Middle frontal gyrus (tissue), 1 donor: ENCODE data around the gene SLAMF8.

Source experiments
- DNase-seq: peaks from one replicate; pipeline ENCODE4 v3.0.0-alpha.2; 2015; ENCODE audit warnings: low spot score; ENCODE audit errors: extremely low spot score

SLAMF8 gene

DNA sequence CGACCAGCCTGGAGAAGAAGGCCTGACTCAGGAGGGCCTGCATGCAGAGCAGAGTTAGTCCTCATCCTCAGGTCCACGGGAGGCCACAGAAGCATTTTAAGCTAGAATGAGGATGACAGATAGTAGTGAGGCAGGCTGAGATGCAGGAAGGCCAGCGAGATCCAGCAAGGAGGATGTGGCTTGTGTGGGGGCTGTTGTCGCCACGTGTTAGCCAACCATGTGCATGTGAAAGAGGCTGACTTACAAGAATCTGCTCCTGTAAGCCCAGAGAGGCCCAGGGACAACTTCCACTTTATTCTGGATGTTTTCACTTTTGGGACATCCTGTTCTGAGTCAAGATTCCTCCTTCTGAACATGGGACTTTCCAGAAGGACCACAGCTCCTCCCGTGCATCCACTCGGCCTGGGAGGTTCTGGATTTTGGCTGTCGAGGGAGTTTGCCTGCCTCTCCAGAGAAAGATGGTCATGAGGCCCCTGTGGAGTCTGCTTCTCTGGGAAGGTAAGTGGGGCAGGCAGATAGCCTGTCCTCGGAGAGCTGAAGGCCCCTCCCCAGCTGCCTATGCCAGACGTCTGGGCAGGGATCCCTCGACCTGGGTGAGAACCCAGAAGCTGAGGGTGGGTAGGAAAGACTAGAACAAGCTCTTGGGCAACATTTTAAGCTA is at the start of gene SLAMF8:
TSS of gene SLAMF8 (plus strand) at position 433 of the 661 bp plus-strand sequence. CDS start at position 459, 26 bp downstream.
- no peak for DNase-seq

DNA sequence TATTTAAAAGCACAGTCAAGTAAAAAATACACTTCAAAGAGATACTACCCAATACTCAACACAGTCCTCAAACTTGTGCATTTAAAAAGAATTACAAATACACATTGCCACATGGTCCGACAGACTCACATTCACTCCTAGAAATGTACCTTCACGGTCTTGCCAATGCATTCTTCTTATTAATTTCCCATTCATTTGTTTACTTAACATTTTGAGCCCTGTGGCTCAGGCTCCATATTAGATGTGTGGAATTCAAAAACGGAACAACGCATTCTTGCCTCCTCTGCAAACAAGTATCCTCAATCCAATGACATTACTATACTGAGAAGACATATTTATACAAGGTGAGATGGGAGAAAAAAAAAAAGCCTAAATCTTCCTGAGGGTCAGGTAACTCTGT is 48.4 kb upstream of the SLAMF8 start:
- no peak for DNase-seq

DNA sequence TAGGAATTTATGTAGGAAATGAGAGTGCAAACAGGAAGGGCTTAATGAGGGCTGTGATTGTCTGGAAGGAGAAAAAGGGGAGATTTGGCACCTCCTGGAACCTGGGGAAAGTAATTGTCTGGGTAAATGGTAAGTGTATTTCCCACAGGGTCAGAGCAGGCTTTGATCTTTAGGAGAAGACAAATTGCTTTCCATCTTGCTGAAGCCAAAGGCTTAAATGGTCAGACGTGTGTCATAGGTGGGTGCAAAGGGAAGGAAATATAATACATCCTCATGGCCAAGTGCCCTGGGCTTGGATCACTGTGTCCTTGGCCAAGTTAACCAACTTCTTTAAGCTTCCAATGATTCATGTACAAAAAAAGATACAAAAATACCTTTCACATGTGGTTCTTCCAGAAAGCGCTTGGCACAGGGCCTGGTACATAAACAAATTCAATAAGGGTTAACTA is 47.2 kb upstream of the SLAMF8 start:
- no peak for DNase-seq

DNA sequence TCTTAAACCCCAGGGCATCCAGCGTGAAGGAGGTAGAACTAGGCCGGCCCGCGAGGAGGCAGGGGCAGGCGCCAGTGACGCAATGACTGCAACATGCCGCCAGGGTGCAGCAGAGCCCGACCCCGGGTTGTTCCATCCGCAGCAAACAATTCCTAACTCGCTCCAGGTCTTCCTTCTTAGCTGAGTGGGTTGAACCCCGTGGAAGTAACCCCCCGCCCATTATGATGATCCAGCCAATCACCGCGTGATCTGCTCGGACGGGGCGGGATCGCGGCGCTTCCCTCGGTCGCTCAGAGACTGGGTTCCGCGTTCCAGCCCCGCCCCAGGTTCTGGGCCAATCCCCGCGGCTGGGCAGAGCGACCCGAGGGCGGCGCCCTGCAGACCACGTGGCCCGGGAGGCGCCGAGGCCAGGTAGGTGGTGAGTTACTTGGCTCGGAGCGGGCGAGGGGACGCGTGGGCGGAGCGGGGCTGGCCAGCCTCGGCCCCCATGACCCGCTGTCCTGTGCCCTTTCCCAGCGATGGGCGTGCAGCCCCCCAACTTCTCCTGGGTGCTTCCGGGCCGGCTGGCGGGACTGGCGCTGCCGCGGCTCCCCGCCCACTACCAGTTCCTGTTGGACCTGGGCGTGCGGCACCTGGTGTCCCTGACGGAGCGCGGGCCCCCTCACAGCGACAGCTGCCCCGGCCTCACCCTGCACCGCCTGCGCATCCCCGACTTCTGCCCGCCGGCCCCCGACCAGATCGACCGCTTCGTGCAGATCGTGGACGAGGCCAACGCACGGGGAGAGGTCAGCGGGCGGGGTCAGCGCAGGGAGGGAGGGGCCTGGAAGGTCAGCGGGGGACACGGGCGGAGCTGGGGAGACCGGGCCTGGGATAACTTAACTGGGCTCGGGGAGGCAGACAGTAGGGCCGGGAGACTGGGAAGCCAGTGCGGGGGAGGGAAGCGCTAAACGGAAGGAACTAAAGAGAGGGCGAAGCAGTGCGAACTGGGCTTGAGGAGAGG is 45.8 kb upstream of the SLAMF8 start, which contains the start of gene DUSP23:
TSS of gene DUSP23 (plus strand) at position 380 of the 1,000 bp plus-strand sequence. CDS start at position 519, 139 bp downstream.
- peak; percentile 90 for DNase-seq

DNA sequence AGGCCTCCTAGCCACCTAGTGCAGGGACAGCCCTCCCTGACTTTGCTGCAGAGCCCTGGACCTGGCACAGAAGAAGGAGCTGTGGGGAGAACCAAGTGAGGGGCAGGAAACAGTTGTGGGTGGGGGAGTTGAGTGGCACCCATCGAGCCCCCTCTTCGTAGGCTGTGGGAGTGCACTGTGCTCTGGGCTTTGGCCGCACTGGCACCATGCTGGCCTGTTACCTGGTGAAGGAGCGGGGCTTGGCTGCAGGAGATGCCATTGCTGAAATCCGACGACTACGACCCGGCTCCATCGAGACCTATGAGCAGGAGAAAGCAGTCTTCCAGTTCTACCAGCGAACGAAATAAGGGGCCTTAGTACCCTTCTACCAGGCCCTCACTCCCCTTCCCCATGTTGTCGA is 44.7 kb upstream of the SLAMF8 start:
- no peak for DNase-seq

DNA sequence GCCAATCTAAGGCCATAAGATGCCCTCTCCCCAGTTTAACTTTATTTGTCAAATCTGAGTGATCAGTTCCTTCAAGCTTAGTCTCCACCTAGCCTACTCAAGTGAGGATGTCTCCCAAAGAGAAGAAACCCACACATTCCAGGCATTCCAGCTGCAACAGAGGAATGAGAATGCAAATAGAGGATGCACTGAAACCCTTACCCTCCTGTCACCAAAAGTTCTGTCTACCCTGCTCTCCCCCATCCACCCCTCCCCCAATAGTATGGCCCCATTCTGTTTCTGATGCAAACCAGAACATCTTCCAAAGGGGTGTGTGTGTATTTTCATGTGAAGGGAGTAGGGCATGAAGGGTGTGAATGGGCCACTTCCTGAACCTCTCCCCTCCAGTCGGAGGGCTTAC is 42.9 kb upstream of the SLAMF8 start:
- no peak for DNase-seq

DNA sequence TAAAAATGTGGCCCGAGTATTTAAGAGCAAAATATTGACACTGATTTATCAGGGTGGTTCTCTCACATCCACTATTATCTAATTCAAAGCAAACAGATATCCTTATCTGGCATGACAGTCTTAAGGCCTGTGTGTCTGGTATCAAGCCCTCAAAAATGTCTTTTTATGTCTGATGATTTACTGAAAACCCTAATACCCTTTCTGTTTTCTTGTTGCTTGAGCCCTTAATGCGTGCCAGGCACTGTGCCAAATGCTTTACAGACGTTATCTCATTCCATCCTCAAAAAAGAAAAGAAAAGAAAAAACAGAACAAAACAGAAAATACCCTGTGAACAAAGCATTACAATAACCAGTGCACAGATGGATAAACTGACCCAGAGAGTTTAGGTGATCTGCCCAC is 40.2 kb upstream of the SLAMF8 start:
- no peak for DNase-seq

DNA sequence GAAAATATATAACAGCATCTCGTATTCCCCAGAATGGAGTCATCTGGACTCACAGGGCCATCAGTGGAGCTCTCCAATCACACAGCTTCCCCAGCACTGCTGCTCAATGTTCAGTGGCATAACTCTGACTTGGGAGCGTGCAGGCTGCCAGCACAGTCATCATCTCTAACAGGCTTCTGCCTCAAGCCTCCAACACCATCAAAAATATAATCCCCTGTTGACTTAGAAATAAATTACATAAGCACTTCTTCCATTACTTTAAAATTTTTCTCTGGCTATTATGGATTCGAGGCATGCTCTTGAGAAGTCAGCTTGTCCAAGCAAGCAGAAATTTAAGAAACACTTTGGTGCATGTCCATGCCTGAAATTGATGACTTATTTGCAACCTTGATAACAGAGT is 39.7 kb upstream of the SLAMF8 start:
- no peak for DNase-seq

DNA sequence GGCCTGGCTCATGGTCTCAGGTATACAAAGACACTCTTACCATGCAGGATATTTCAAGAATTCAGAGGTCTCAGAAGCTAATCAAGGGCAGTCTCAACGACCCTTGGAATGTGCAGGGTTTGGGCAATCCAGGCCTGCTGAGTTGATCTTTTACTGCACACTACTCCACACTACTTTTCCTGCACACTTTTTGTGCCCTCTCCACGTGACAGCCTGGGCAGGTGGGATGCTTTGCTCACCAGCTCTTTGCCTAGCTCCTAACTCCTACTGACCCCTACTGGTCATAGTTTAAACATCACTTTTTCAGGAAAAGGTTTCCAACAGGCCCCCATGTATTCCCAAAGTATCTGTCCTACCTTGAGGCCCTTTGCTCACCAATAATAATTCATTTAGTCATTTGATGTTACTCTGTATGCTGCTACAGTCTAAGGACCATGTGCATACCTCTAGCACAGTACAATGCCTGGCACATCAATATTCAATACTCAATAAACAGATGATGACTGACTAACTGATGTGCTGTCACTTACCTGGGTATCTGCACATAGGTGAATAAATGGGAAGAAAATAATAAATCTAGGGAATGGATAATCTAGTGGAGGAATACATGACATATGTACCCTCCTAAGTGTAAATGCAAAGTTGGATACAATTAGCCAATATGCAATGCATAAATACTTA is 36.3 kb upstream of the SLAMF8 start:
- DNase-seq, result no peak

DNA sequence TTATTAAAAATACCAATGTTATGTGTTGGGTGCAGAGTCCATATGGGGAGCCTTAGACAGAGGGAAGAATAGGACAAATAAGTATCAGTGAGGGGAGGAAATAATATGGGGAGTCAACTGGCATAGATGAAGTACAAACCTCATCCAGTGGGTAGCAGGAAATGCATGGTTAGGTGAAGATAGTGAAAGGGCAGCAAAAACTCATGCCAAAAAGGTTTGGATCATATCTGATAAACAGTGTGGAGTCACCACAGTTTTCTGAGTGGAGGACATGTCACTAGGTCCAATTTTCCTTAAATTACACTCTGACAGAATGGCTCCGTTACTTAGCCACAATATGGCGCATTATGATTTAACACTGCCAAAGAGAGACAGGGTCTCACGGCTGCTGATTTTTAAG is 35.6 kb upstream of the SLAMF8 start:
- DNase-seq, result no peak

DNA sequence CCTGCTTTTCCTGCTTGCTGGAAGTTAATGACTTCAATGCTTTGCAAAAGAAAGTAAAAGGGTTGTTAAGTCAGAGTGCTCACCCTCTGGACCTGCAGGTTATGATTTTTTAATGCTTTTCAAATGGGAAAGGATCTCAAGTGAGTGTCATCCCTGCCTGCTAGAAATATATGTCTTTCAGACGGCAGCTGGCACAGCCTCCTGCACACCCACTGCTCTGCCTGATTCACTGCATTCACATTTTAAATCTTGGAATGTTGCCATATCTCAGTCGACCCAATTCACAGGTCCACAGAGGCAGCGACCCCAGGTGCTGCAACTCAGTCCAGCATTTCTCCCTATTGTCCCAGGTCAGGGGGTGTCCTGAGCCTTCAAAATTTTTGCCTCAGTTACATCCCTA is 35.2 kb upstream of the SLAMF8 start:
- DNase-seq, result no peak

DNA sequence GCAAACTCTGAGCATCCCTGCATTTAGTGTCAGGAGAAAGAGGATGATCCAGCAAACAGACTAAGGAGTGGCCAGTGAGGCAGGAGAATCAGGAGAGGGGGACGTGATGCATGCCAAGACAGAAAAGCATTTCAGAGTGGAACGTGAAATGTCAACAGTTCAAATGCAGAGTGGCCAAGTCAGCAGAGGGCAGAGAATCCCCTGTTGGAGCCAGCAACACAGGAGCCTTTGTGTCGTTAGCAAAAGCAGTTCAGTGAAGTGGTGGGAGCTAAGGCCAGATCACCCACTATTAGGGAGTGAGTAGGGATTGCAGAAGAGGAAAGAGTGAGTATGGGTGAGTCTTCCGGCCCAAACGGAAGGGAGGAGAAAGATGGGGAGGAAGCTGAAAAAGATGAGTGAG is 31.1 kb upstream of the SLAMF8 start:
- DNase-seq, result no peak

DNA sequence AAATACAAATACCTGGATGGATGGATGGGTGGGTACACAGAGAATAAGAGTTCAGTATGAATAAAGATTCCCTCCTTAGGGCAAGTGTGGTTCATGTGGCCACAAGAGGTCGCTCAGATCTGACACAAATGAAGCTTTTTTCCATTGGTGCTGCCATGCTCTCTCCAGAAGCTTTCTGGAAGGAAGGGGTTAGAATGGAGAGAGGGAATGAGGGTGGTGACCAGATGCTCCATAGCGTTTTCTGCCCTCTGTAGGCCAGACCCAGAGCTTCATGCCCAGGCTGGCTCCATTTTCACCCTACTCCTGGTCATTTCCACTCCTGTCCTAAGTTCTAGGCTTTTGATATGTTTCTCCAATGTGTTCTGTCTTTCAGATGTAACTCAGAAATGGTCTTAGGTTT is 27.8 kb upstream of the SLAMF8 start:
- DNase-seq, result no peak

DNA sequence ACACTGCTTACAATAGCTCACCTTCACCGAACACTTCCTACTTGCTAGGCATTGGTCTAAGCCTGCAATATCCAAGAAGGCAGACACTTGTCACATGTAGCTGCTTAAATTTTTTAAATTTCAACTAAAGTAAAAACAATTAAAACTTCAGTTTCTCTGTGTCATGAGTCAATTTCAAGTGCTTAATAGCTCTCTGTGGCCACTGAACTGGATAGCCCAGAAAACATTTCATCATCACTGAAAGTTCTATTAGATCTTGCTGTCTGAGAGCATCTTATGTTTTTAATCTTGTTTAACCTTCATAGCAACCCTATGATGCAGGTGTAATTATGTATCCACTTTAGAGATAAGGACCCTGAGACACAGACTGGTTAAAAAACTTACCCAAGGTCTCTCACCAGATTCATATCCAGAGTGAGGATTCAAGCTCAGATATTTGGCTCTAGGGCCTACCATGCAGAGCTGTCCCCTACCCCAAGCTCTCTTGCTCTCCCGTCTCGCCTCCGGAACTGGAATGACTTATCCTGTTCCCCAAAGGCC is 27.2 kb upstream of the SLAMF8 start:
- DNase-seq, result no peak

DNA sequence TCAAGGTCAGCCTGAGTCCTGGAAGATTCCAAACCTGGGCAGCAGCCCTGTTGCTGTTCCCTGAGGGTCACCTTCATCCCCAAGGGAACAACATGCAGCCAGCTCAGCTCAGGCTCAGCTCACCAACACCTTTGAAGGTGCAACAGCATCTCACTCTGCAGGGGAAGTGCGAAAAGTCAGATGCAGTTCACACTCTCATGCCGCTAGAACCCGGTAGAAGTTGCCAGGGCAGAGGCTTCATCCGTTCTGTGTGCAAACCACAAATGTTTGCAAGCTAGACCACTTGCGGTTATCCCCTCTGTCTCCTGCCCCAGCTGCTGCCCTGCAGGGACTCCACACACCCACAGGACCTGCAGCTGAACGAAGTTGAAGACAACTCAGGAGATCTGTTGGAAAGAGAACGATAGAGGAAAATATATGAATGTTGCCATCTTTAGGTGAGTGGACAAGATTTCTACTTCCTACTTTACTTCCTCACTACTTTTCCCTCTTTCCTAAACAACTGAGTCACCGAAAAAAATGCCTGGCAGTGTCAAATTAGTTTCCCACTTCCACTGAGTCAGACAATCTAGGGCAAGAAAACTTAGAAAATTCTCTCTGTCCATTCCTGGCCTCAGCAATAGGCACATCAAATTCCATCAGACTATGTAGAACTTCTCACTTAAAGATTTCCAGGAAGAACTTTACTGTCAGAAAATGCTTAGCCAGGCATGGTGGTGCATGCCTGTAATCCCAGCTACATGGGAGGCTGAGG is 26.3 kb upstream of the SLAMF8 start:
- no peak for DNase-seq

DNA sequence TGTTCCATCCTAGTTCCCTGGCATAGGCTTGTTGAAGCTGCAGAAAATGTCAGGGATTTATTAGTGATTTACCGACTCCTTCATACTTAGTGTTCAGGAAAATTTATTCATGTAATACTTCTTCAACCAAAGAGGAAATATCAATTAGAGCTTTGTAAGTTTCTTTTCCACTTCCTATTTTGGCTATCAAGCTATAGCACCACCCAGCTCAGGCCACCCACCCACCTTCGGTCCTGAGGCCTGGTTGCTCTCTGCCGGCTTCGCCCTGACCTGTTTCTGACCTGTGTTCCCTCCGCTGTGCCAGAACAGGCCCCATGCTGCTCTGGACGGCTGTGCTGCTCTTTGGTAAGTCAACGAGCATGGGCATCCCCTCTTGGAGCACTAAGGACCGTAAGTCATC is 24.6 kb upstream of the SLAMF8 start, which contains the start of gene FCRL6:
TSS of gene FCRL6 (plus strand) at position 250 of the 400 bp plus-strand sequence. CDS start at position 315, 65 bp downstream.
- DNase-seq, result no peak

DNA sequence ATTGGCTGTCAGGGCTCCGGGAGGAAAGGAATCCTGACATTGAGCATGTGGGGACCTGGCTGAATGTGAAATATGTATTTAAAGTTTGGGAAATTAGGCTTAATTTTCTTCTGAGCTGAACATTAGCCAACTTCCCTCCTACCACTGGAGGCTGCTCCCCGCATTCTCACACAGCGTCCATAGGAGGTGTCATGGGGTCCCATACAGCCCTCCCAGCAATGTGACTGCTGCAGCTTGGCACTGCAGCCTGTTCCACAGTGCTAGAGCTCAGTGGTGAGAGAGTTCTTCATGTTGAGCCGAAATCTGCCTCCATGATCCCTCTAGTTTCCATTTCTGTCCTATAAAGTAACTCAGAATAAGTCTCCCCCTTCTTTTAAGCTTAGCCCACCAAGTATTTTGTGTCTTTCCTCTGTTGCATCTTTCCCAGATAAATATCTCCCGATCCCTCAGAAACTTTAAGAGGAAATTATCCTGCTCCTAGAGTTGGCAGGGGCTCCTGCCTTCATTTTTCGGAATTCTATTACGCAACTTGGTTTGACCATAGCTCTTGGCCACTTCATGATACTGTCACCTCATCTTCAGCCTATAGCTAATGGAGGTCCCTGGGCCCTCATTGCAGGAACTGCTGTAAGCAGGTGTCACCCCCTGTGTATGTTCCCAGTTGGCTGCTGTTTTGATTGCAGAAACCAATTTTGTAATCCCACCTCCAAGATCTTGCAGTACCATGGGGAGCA is 22.6 kb upstream of the SLAMF8 start:
- DNase-seq, result no peak

DNA sequence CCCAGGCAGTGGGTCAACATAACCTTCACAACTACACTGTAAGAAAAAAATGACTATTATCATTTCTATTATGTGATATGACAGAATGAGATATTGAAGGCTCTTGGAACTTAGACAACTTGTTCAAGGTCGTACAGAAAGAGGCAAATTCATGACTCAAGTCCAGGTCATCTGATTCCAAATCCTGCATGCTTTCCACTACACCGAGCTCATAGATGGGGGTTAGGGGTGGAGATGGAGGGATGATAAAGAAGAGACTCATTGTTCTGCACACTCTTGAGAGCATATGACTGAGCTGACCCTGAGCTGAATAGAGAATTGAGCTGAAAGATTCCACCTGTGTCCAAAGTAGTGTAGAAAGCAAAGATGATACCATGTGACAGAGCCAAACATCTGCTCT is 21.7 kb upstream of the SLAMF8 start:
- no peak for DNase-seq

DNA sequence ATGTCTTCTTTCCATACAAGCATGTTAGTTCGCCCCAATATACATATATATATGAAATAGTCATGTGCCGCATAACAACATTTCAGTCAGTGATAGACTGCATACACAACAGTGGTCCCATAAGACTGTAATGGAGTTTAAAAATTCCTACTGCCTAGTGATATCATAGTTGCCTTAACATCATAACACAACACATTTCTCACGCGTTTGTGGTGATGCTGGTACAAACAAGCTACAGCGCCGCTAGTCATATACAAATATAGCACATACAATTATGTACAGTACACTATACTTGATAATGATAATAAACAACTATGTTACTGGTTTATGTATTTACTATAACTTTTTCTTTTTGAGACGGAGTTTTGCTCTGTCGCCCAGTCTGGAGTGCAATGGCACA is 10.7 kb upstream of the SLAMF8 start:
- no peak for DNase-seq
